Right atrium auricular region (tissue), 2 donors: ENCODE results near the gene MMP23B. TPM values are rescaled to one million over a fixed set of nuclear protein-coding genes. Genes with fewer than 3 reads are reported as not detected.

Source experiments
- DNase-seq: peaks from one replicate; pipeline ENCODE4 v3.0.0-alpha.2; 2019; ENCODE audit warnings: low spot score
- H3K27ac ChIP-seq, 2 donors: fragments of 200-600 bp; sonication (generic); 1 replicate in 1 of 2; 2 replicates in 1 of 2; pipeline ENCODE4 v1.5.1; 2016 to 2019
- H3K27me3 ChIP-seq, 2 donors: fragments of 200-600 bp; sonication (generic); one replicate each; pipeline versions ENCODE4 v1.5.1 to v1.6.0; 2017 to 2019
- H3K36me3 ChIP-seq: fragments of 200-600 bp; sonication (generic); one replicate; pipeline ENCODE4 v1.5.1; 2016
- H3K4me1 ChIP-seq, 2 donors: fragments of 200-600 bp; sonication (generic); one replicate each; pipeline versions ENCODE4 v1.5.1 to v1.6.0; 2017 to 2019
- H3K4me3 ChIP-seq, 2 donors: fragments of 200-600 bp; sonication (generic); 1 replicate in 1 of 2; 2 replicates in 1 of 2; pipeline ENCODE4 v1.5.1; 2017 to 2019; ENCODE audit warnings: mild to moderate bottlenecking in 1 of 2, moderate library complexity in 1 of 2
- H3K9me3 ChIP-seq, 2 donors: fragments of 200-600 bp; sonication (generic); one replicate each; pipeline ENCODE4 v1.5.1; 2019
- CTCF ChIP-seq, 2 donors: fragments of 200-600 bp; sonication (generic); IDR thresholded peaks; one replicate each; pipeline ENCODE4 v1.5.1; 2019; ENCODE audit warnings: antibody characterized with exemption in 2 of 2
- total RNA-seq, 2 donors: library from RNA; depleted of rRNA; stranded (reverse); fragments of >200 nt; gene quantifications; one replicate each; pipeline ENCODE4 v1.1.0, GENCODE V29; 2016

MMP23B gene
- total RNA-seq, 2 donors from 2014 or later: 17.5 to 26.9 TPM

GRCh38 chr1:1599030-1599934, 32.7 kb upstream of the MMP23B start:
- H3K27me3 ChIP-seq: no peaks in the 10 kb centered on the region
- H3K4me3 ChIP-seq: peak overlapping the region in 1 of 2 donors; percentile 32

GRCh38 chr1:1599935-1600860, 31.8 kb upstream of the MMP23B start, which contains the start of gene FNDC10:
Gene FNDC10, minus strand, starts transcription at chr1:1600135. Its CDS starts 120 bp downstream, at chr1:1600015.
- H3K4me3 ChIP-seq: peak within 1 kb of the TSS; percentile 28 to 50
- no peak within 1 kb of the TSS for H3K27ac ChIP-seq
- DNase-seq: no peak
- no peaks in the 10 kb centered on the region for H3K9me3 ChIP-seq
- no peaks in the 10 kb centered on the region for H3K27me3 ChIP-seq
- no peak for TF ChIP-seq CTCF (IDR thresholded peaks at IDR 0.05)
- H3K36me3 ChIP-seq: no peaks in the 10 kb centered on the region
- peaks cover 0 to 22% of the 10 kb centered on the region in 2 donors for H3K4me1 ChIP-seq

More at GRCh38 chr1:1599030-1599934, 32.7 kb upstream of the MMP23B start:
- Histone ChIP-seq H3K36me3 (no peaks in the 10 kb centered on the region), H3K9me3 (no peaks in the 10 kb centered on the region), H3K27ac (no peak overlapping the region), H3K4me1 (peaks cover 0 to 22% of the 10 kb centered on the region in 2 donors)
- no peak for TF ChIP-seq CTCF (IDR thresholded peaks at IDR 0.05)
- no peak for DNase-seq

- TF ChIP-seq CTCF (IDR thresholded peaks at IDR 0.05): no peak
- Histone ChIP-seq H3K27ac (no peak overlapping the region), H3K27me3 (no peaks in the 10 kb centered on the region), H3K9me3 (no peaks in the 10 kb centered on the region), H3K4me3 (no peak overlapping the region), H3K4me1 (peaks cover 0 to 22% of the 10 kb centered on the region in 2 donors), H3K36me3 (no peaks in the 10 kb centered on the region)
- no peak for DNase-seq
These were observed 31.0 kb upstream of the MMP23B start for GRCh38 chr1:1600861-1601563.

- Histone ChIP-seq H3K4me3 (no peak overlapping the region), H3K4me1 (peaks cover 0 to 22% of the 10 kb centered on the region in 2 donors), H3K36me3 (no peaks in the 10 kb centered on the region), H3K27ac (no peak overlapping the region), H3K9me3 (no peaks in the 10 kb centered on the region), H3K27me3 (no peaks in the 10 kb centered on the region)
- TF ChIP-seq CTCF (IDR thresholded peaks at IDR 0.05): no peak
- DNase-seq: no peak
These were observed 30.2 kb upstream of the MMP23B start for GRCh38 chr1:1601564-1602303.
